Measurements from ENCODE around the gene MYO1E. TPM values are rescaled to one million over a fixed set of nuclear protein-coding genes. Genes with fewer than 3 reads are reported as not detected.

Gene MYO1E
- total RNA-seq, 1 experiment from 2014 or later = 55.2 TPM

DNA sequence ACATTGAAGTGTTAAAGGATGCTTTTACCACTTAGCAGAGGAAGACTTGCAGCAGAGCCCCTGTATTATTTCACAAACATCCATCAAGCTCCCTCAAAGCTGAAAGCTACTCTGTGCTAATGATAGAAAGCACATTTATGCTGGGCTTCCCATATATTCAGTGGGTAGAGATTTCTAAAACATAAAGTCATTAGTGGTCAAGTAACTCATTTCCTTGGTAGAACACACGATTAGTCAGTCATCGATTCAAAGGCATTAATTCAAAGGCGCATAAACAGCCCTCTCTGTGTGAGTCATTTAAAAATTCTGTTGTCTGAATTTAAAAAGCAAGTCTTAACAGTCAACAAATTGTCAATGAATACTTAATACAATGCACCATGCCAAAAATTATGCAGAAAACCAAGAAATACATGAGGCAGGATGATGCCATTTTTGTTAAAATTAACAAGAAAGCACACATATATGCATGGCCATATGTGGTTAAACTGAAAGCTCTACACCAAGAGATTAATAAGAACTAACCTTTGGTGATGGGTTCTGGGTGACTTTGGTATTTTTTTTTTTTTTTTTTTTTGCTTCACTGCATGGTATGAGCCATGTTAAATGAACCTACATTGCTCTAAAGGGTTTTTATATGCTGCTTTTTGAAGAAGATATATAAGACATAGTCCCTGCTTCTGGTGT, 104.4 kb downstream of the MYO1E start:
- DNase-seq (ENCODE audit: low read depth) = peak; percentile 73

DNA sequence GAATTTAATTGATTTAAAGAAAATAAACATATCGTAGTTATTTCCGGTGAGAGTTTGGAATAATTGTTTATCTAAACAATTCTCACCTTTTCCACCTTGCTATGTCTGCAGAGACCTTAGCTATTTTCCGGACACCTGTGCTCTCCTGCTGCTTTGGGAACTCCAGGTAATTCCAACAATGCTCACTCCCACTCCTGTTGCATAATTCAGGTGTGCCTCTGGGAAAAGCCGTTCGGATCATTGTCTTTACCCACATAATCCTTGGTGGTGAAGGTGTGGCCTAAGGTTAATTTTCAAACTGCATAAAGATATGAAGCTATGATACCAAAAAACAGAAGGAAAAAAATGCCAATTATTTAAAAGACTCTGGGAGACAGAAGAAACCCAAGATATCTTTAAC, 106.6 kb downstream of the MYO1E start:
- no peak for DNase-seq (ENCODE audit: low read depth)

DNA sequence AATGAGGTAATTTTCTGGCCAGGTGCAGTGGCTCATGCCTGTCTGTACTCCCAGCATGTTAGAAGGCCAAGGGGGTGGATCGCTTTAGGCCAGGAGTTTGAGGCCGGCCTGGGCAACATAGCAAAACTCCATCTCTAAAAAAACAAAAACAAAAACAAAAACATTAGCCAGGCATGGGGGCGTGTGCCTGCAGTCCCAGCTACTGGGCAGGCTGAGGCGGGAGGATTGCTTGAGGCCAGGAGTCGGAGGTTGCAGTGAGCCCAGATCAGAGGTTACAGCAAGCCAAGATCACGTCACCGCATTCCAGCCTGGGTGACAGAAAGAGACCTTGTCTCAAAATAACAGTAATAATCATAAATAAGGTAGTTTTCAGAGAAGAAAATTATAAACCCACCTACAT, 110.4 kb downstream of the MYO1E start:
- DNase-seq (ENCODE audit: low read depth) = no peak

DNA sequence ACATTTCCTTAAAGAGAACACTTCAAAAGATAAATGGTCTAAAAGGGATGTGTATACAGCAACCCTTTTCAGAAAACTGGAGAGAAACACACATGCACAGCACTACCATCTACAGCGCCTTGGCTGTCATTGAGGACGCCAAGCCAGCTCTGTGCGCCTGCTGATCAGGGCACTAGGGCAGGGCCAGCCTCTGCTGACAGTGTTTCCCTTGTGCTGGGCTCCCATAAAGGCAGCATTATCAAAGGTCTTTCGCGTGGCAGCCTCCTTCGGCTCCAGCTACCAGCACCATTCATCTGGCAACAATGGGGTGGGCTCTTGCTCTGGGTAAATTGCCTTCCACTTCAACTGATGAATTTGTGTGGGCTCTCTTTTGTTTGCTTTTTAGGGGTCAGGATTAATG, 112.6 kb downstream of the MYO1E start:
- peak; percentile 32 for DNase-seq (ENCODE audit: low read depth)

DNA sequence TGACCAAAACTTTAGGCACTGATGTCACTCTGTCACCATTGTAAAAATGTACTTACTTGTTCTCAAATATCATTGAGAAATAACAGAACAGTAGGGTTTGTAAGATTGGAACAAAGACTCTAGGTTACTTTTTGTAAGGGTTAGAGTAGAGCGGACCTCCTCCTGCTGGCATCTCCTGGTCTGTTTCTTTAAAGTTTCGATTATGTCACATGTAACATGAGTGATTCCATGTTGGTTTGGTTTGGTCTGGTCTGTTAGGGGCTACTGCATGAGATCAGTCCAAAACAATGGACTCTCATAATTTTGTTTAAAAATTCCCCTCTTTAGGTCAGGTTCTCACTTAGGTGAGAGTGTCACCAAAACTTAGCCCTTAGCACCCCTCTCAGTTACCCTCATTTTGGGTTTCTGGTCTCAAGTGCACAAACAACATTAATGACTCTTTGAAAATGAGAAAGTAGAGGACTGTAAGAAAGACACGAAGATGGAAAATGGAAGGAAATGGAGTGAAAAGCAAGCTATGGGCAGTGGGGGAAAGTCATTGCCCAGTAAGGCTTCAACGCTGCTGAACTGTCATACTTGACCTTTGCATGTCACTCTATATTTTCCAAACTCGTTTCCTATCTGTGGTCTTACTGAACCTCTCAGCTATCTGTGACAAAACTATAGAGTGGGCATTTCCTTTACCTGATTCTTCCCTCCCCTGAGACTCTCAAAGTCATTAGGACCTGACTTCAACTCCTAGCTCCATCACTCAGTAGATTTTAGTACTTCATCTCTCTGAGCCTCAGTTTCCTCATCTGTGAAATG, 113.3 kb downstream of the MYO1E start:
- DNase-seq (ENCODE audit: low read depth) = no peak

DNA sequence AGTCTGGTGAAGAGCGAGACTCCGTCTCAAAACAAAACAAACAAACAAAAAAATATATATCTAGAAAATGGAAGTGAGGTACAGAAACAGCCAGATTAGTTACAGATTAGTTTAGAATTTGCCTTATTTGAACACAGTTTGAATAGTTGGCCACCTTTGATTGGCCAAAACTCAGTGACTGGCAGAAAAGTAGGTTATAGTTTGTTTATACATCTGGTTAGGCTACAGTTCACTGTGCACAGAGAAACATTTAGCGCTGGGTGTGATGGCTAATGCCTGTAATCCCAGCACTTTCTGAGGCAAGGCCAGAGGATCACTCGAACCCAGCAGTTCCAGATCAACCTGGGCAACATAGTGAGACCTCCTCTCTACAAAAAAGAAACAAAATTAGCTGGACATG, 114.4 kb downstream of the MYO1E start:
- DNase-seq (ENCODE audit: low read depth) = no peak

DNA sequence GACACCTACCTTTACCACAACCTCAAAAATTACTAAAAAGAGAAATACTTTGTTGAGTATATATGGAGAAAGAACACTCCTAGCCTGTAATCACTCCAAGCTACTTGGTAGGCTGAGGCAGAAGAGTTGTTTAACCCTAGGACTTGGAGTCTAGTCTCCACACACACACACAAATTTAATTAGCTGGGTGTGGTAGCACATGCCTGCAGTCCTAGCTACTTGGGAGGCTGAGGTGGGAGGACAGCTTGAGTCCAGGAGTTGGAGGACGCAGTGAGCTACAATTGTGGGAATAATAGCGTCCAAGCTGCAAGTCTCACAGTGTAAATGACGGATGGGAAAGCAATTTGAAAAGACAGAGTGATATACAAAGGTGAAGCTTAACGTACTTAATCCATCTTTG, 115.5 kb downstream of the MYO1E start:
- DNase-seq (ENCODE audit: low read depth) = no peak

DNA sequence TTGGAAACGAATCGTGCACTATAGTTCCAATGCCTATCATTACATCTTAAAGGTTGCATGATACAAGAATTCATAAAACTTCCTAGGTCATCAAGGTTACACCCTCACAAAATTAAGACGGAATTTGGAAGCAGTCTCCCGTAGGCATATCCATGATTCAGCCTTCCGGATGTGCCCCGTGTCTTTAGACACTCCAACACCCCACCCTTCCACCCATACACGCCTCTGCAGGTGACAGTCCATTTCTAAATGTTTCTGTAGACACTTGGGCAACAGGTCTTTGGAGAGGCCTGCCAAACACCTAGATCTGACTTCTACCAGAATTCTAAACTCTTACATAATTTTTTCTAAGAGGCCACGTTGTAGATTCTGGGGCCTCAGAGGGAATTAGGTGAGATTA, 116.2 kb downstream of the MYO1E start:
- DNase-seq (ENCODE audit: low read depth) = no peak

DNA sequence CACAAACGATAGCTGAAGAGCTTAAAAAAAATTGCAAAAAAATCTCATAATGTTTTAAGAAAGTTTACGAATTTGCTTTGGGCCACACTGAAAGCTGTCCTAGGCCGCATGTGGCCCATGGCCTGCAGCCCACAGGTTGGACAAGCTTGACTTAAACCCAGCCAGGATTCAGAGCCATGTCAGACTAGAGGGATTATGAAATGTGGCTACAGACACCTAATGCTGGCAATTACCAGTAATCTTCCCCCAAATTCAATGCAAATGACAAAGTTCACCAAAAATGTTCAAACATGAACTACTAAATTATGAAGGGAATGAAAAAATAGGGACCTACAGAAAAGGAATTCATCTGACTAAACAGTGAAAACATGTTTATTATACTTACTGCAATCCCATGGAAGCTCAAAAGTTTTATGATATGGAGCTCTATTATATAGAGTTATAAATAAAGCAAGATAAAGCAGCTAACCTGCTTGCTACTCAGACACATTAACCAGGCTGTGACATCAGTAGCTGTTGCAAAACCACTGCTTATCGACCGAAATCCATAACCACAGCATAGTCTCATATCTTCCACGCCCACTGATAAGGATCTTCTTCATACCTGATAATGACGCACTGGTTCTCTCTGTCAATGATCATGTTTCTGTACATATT, 116.9 kb downstream of the MYO1E start:
- DNase-seq (ENCODE audit: low read depth) = no peak

DNA sequence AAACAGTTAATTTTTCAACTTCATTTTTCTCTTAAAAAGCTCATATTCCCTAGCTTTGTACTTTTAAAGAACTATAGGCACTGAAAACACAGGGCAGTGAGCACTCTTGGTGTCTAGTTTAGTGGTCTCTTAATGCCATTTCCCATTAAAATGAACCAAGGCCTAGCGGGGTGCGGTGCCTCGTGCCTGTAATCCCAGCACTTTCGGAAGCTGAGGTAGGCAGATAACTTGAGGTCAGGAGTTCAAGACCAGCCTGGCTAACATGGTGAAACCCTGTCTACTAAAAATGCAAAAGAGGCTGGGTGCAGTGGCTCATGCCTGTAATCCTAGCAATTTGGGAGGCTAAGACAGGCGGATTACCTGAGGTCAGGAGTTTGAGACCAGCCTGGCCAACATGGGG, 120.5 kb downstream of the MYO1E start:
- no peak for DNase-seq (ENCODE audit: low read depth)

DNA sequence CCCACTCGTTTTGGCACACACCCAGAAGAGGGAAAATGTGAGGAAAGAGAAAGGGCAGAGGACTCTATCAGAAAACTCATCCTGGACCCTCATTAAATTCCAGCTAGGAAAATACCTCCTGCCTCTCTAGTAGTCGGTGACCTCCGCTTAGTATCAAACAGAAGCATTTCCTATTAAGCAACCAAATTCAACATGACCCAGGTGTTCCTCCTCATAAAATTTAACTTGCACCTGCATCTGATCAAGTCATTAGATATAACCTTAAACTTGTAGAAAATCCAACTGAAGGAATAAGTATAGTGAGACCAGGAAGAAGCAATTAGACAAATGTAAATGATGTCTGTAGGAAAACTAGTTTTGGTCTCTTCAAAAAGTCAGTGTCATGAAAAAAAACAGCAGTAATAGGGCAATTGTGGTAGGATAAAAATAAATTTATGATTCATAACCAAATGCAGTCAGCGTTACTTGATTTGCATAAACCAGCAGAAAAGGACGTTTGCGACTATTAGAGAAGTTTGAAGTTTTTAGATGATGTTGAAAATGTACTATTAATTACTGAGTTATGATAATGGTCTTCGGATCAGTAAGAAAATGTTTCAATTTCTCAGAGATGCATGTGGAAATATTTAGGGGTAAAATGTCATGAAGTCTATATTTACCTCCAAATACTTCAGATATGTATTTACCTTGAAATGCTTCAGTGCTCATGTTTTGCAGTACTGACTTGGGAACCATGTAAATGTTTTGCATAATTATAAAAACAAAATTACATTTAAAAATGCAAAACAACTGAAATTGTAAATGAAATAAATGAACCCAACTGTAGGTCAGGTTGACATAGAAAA, 121.4 kb downstream of the MYO1E start:
- DNase-seq (ENCODE audit: low read depth) = no peak

DNA sequence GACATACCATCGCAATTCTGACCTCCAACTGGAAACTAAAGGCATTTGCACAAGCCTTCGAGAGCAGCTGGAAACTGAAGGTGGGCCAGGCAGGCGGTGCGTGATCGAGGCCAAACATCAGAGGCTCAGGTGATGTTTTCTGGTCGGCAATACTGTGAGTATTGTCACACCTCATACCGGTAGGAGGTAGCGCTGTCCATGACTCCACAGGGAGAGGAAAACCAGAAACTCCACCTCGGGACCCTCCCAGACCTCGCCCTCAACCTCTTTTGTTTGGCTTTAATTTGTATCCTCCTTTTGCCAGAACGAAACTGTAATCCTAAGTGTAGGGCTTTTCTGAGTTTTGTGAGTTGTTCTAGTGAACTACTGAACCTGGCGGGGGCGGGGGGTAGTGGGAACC, 122.4 kb downstream of the MYO1E start:
- no peak for DNase-seq (ENCODE audit: low read depth)

DNA sequence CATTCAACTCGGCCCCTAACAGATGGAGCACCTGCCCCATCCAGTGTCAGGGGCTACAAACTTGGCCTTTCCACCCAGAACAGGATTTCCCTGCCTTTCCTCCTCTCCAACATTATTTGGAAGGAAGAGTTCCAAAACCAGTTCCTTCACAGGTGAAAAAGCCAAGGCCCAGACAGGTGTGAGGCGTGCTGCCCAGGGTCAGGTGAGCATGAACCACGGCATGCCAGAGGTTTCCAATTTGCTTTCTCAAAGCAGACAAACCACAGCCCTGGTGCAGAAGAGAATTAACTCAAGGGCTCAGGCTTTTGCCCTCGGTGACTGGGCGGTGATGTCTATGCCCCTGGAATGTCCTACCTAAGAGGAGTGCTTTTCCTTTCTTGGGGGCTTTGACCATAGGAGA, 122.9 kb downstream of the MYO1E start:
- no peak for DNase-seq (ENCODE audit: low read depth)

DNA sequence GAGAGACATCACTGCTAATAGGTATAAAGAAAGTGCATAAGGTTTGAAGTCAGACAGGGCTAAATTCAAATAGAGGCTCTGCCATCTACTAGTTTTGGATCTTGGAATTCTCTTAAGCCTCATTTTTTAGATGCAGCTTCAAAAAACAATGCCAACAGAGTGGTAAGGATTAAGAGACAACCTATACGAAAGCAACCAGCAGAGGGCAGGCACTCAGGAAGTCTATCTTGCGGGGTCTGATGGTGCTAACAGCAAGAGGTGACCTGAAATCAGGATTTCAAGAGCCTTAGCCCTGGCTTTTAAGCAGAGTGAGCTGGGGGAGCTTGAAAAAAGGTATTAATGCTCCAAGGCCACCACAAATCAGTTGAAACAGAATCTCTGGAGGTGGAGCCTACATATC, 125.3 kb downstream of the MYO1E start:
- DNase-seq (ENCODE audit: low read depth) = peak; percentile 73

DNA sequence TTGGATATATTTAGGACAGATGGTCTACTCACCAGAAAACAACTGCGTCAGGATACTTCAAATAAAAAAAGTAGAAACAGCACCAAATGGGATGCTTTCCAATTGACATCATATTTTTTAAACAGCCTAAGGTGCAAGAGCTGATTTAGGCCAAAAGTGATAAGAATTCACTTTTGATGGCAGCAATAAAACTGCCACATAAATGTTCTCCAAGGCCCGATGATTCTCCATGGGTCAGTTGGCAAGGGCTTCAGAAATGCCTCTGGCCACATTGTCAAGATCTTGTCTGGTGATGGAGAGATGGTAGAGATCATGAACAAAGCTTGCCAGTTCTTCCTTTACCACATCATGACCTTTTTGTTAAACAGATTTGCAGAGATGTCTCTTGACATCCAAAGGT, 127.1 kb downstream of the MYO1E start:
- DNase-seq (ENCODE audit: low read depth) = peak; percentile 82

DNA sequence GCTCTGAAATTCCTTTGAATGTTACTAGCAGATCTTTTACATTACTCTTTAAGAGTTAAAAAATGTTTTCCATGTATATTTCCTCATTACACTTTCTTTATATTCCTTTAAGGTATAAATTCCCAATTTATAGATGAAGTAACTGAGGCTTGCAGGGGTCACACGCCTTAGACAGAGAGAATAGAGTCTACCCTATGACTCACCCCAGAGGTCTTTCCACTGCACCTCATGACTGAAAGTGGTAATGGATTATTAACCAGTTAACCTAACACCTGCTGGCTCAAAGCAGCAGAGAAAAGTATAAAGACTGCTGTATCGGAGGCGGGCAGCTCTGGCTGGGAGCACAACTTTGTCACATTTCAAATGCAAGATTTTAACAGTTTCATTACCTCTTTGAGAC, 128.3 kb downstream of the MYO1E start:
- no peak for DNase-seq (ENCODE audit: low read depth)

DNA sequence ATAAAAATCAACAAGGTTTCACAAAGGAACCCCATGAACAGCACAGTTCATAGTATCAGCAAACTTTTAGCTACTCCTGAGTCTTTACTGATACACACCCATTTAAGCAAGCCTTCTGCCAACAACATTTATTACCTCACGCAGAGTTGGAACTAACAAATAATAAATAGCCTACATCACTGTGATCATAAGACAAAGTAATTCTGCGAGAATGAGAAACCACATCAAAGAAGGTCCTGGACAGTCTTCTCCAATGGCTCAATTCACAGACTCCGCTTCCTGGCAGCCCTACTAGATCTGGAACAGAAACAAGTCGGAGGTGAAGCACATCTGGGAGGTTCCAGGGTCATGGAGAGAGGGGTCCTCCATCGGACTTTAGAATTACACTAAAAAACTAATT, 129.0 kb downstream of the MYO1E start:
- no peak for DNase-seq (ENCODE audit: low read depth)

DNA sequence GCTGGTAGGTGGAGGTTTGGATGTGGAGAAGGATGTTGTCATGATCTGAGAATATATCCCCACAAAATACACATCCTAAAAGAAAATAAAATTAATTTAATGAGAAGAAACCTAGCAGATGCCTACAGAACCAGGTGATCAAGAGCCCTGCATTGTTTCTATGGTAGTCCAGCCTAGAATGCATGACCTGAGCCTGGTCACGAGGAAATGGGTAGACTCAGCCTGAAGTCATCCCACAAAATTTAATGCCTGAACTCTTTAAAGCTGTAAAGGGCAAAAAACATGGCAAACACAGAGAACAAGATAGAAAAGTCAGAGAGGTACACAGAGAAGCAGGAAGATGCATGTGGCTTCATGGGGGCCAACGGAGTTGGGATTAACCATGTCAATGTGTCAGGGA, 130.0 kb downstream of the MYO1E start:
- no peak for DNase-seq (ENCODE audit: low read depth)

DNA sequence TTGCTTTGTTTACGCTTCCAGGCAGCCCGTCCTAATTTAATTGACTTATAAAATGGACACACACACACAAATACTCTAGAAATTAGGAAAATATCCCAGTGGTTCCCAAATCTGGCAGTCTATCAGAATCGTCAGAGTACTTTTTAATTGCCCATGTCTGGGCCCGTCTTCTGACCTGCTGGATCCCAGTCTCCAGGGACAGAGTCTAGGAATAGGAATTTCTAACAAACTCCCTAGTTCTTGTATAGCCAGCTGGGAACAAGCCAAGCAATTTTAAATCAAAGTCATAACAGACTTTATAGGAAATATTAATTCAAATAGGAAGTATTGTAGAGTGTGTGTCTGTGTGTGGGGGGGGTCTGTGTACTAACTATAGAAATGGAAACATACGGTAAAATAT, 132.6 kb downstream of the MYO1E start:
- no peak for DNase-seq (ENCODE audit: low read depth)

DNA sequence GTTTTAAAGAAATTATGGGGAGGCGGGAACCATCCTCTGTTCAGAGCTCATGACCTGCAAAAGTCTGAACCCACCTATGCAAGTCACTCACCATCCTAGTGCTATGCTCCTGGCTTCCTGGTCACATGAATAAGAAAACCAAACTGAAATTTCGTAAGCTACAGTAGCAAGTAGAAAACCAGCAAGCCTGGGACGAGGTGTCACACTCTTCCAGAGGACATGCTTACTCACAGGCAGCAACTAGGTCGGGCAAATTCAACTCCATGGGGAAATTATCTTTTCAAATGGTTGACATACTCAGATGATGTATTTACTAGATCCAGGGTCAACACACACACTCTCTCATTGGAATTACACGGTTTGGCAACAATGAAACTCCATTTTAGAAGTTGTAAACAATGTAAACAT, 134.7 kb downstream of the MYO1E start:
- peak; percentile 45 for DNase-seq (ENCODE audit: low read depth)

DNA sequence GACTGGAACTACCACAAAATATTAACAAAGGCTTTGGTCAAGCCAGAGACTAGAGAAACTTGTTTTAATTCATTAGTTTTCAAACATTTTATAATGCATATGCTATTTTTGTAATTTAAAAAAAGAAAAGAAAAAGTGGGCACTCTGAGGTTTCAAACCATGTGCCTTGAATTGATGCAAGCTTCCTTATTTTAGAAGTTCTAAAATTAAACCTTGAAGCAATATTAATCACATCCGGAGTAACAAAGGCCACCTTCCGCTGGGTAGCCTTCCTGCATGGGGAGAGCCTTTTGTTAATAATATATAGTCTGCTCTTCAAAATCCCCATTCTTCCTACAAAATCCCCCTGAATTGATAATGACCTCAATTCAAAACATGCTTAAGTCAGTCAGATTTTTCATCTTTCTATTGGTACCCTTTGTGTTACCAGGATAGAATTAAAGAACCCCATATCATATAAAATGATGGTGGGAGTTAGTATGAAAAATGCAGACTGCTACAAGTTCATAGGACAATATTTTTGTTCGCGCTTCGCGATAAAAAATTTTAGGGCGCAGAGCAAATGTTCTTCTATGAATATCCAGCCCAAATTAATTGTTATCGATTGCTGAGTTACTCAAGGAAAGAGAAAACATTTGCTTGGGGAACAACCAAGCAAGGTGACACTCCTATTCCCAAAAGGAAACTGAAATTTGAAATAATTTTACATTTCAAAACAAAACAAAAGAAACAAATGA, 135.4 kb downstream of the MYO1E start:
- peak; percentile 40 for DNase-seq (ENCODE audit: low read depth)

Measured in RPMI7951 (cell line).